Measurements from ENCODE around the gene IGFL2. TPM values are rescaled to one million over a fixed set of nuclear protein-coding genes. Genes with fewer than 3 reads are reported as not detected.

IGFL2 gene
- total and polyA plus RNA-seq, 10 of the 15 experiments (the other 5 are each of a cell fraction or from before 2014, with no cell fraction given) = 0.19 TPM; not detected in 9

- 21% methylated on average over 3 of the region's 3 CpGs for WGBS (ENCODE audit: insufficient coverage, insufficient replicate concordance, low lambda C conversion rate, missing lambda C conversion rate)
- ChIA-PET POLR2A (no interaction called here), SMC1A (ENCODE audit: uncharacterized antibody, unreplicated experiment) (no interaction called here), RAD21 (ENCODE audit: unreplicated experiment) (interaction anchor here (0.9 kb wide), 1 partner anchor 90 kb away, joined by 3 read pairs; no protein-coding TSS in a partner anchor), CTCF (interaction anchor here (0.9 kb wide), 1 partner anchor 127 kb away, joined by 3 read pairs; no protein-coding TSS in a partner anchor)
- no peak for ATAC-seq
- H4K20me1 ChIP-seq (ENCODE audit: control insufficient read depth, insufficient read depth) = no peaks in the 10 kb centered on the region
- no peaks in the 10 kb centered on the region for H3K4me1 ChIP-seq (ENCODE audit: control insufficient read depth, insufficient read depth, low read length)
- H3K27ac ChIP-seq (ENCODE audit: control insufficient read depth, insufficient read depth) = no peak overlapping the region
- no peaks in the 10 kb centered on the region for H3K79me2 ChIP-seq (ENCODE audit: control insufficient read depth, insufficient read depth, low read length)
- in situ Hi-C loops (cut with MboI) (loop anchor here (5.0 kb wide), 1 partner anchor 92 kb away; no protein-coding TSS in a partner anchor), intact Hi-C loops (cut with micrococcal nuclease; ENCODE audit: unreplicated experiment) (no loop called here)
- FAIRE-seq = no peak
- H3K4me3 ChIP-seq = no peak overlapping the region
- no peaks in the 10 kb centered on the region; the same call in 2 of the 3 replicates for H3K9me3 ChIP-seq (replicated peaks; ENCODE audit: control insufficient read depth, insufficient read depth, low read length)
- H3K36me3 ChIP-seq (ENCODE audit: control insufficient read depth in 2 of 2, insufficient read depth in 2 of 2, low read length in 1 of 2) = no peaks in the 10 kb centered on the region
- H3K4me2 ChIP-seq (ENCODE audit: control insufficient read depth, insufficient read depth) = no peak overlapping the region
- no TSS peak for BruUV-seq (replicated peaks)
- TF ChIP-seq RAD21 (IDR thresholded peaks at IDR 0.05; ENCODE audit: insufficient read depth, low read depth, low read length) (no peak), PRDM15 (CRISPR knock-in tag; IDR thresholded peaks at IDR 0.05) (no peak), NFXL1 (IDR thresholded peaks at IDR 0.05; ENCODE audit: borderline replicate concordance) (no peak), MYB (IDR thresholded peaks at IDR 0.05; ENCODE audit: borderline replicate concordance, low read depth, low read length) (no peak), MXI1 (IDR thresholded peaks at IDR 0.05; ENCODE audit: low read depth, low read length) (no peak), CBFB (IDR thresholded peaks at IDR 0.05; ENCODE audit: low read depth) (no peak), WRNIP1 (IDR thresholded peaks at IDR 0.05; ENCODE audit: borderline replicate concordance, low read depth, low read length) (no peak), CEBPZ (IDR thresholded peaks at IDR 0.05; ENCODE audit: low read depth, low read length) (no peak), PAX8 (IDR thresholded peaks at IDR 0.05) (no peak), ESRRA (IDR thresholded peaks at IDR 0.05; ENCODE audit: low read length) (no peak), NBN (IDR thresholded peaks at IDR 0.05) (no peak), HSF1 (IDR thresholded peaks at IDR 0.05; ENCODE audit: low read depth, low read length) (no peak), DPF2 (IDR thresholded peaks at IDR 0.05) (no peak), CREB1 (IDR thresholded peaks at IDR 0.05; ENCODE audit: low read depth) (no peak), ZNF207 (IDR thresholded peaks at IDR 0.05; ENCODE audit: borderline replicate concordance) (no peak), FOS (IDR thresholded peaks at IDR 0.05; ENCODE audit: borderline replicate concordance, extremely low read depth, insufficient read length) (no peak), BMI1 (IDR thresholded peaks at IDR 0.05; ENCODE audit: borderline replicate concordance) (no peak), RBBP5 (conservative IDR thresholded peaks at IDR 0.05) (no peak), GABPA (IDR thresholded peaks at IDR 0.05; ENCODE audit: low read depth) (no peak)
- no peak overlapping the region for H3K9ac ChIP-seq (ENCODE audit: control insufficient read depth, insufficient read depth, low read length)
- no peak for DNase-seq (ENCODE audit: low read depth, low spot score)
- H2AFZ ChIP-seq (ENCODE audit: control insufficient read depth, low read depth, low read length) = no peak overlapping the region
- no peaks in the 10 kb centered on the region; a peak in 1 of 4 replicates for H3K27me3 ChIP-seq (replicated peaks in 1 of 2; ENCODE audit: control insufficient read depth in 2 of 2, insufficient read depth in 2 of 2, low read length in 1 of 2)
Observed at GRCh38 chr19:46155237-46155636, 7.2 kb downstream of the IGFL2 start.
